OCI-LY1 (cell line): Measurements from ENCODE around the gene LYPD6.

Source experiments
- H2AFZ ChIP-seq: fragments of 200-600 bp; sonication (generic), shearing (Covaris generic); 2 replicates; pipeline ENCODE4 v1.6.0; 2014; ENCODE audit warnings: antibody characterized with exemption, mild to moderate bottlenecking, low read length
- H3F3A ChIP-seq: fragments of 200-600 bp; sonication (generic), shearing (Covaris generic); 2 replicates; pipeline ENCODE4 v1.6.0; 2014; ENCODE audit warnings: mild to moderate bottlenecking, antibody characterized with exemption, low read length, moderate library complexity; ENCODE audit not compliant: insufficient read depth
- H3K27ac ChIP-seq: fragments of 200-600 bp; sonication (generic); 2 replicates; pipeline ENCODE4 v1.5.1; 2014; ENCODE audit warnings: low read length, mixed run types, mild to moderate bottlenecking, low read depth; ENCODE audit not compliant: poor library complexity, severe bottlenecking
- H3K27me3 ChIP-seq: fragments of 200-600 bp; sonication (generic); 2 replicates; pipeline ENCODE4 v1.6.0; 2014; ENCODE audit warnings: antibody characterized with exemption, mild to moderate bottlenecking, low read length, moderate library complexity; ENCODE audit not compliant: insufficient read depth
- H3K36me3 ChIP-seq: fragments of 200-600 bp; sonication (generic); 2 replicates; pipeline ENCODE4 v1.6.1; 2014; ENCODE audit warnings: mild to moderate bottlenecking, antibody characterized with exemption, low read length, moderate library complexity, mixed read lengths; ENCODE audit not compliant: insufficient read depth
- H3K4me1 ChIP-seq: fragments of 200-600 bp; sonication (generic); 2 replicates; pipeline ENCODE4 v1.5.1; 2014; ENCODE audit warnings: mild to moderate bottlenecking, low read length, moderate library complexity; ENCODE audit not compliant: insufficient read depth, severe bottlenecking
- H3K4me2 ChIP-seq: fragments of 200-600 bp; sonication (generic), shearing (Covaris generic); 2 replicates; pipeline ENCODE4 v1.6.1; 2014; ENCODE audit warnings: low read length
- H3K4me3 ChIP-seq: fragments of 200-600 bp; sonication (generic); 2 replicates; pipeline ENCODE4 v1.5.1; 2014; ENCODE audit warnings: low read length, low read depth, mild to moderate bottlenecking, mixed read lengths; ENCODE audit not compliant: poor library complexity, severe bottlenecking
- H3K79me2 ChIP-seq: fragments of 200-600 bp; shearing (Covaris generic); 2 replicates; pipeline ENCODE4 v1.6.1; 2016; ENCODE audit warnings: mixed run types, low read length, mixed read lengths; ENCODE audit not compliant: insufficient read depth
- H3K9ac ChIP-seq: fragments of 200-600 bp; sonication (generic), shearing (Covaris generic); 2 replicates; pipeline ENCODE4 v1.6.1; 2014; ENCODE audit warnings: mild to moderate bottlenecking, low read length, mixed read lengths
- H3K9me2 ChIP-seq: fragments of 200-600 bp; sonication (generic), shearing (Covaris generic); 2 replicates; pipeline ENCODE4 v1.6.1; 2014; ENCODE audit warnings: low read depth, mild to moderate bottlenecking, low read length, mixed read lengths
- H3K9me3 ChIP-seq: fragments of 200-600 bp; shearing (Covaris generic); 2 replicates; pipeline ENCODE4 v1.6.1; 2014; ENCODE audit warnings: low read length, mixed read lengths
- H4K20me1 ChIP-seq: fragments of 200-600 bp; sonication (generic), shearing (Covaris generic); 2 replicates; pipeline ENCODE4 v1.6.0; 2016; ENCODE audit warnings: mild to moderate bottlenecking, low read length; ENCODE audit not compliant: insufficient read depth
- CTCF ChIP-seq: fragments of 200-600 bp; sonication (generic), shearing (Covaris generic); IDR thresholded peaks from 2 replicates; pipeline ENCODE4 v1.5.1; 2017; ENCODE audit warnings: mild to moderate bottlenecking, antibody characterized with exemption, low read length, moderate library complexity, mixed read lengths
- EZH2 ChIP-seq: fragments of 200-600 bp; sonication (generic), shearing (Covaris generic); IDR thresholded peaks from 2 replicates; pipeline ENCODE4 v1.8.0; 2017; ENCODE audit warnings: borderline replicate concordance, mixed run types, mild to moderate bottlenecking, antibody characterized with exemption, low read length, moderate library complexity, mixed read lengths

The LYPD6 gene

GRCh38 chr2:149370061-149370775 lies 39.8 kb downstream of the LYPD6 start:
- Histone ChIP-seq H3K9ac (no peak overlapping the region), H3K4me1 (no peaks in the 10 kb centered on the region), H3K79me2 (no peaks in the 10 kb centered on the region), H3K9me2 (no peaks in the 10 kb centered on the region), H3F3A (no peaks in the 10 kb centered on the region), H2AFZ (no peak overlapping the region), H3K36me3 (no peaks in the 10 kb centered on the region), H4K20me1 (no peaks in the 10 kb centered on the region), H3K4me2 (no peak overlapping the region), H3K27me3 (no peaks in the 10 kb centered on the region; the same call in 1 of the 2 replicates), H3K27ac (no peak overlapping the region), H3K4me3 (no peak overlapping the region), H3K9me3 (no peaks in the 10 kb centered on the region)
- TF ChIP-seq EZH2: no peak

DNA sequence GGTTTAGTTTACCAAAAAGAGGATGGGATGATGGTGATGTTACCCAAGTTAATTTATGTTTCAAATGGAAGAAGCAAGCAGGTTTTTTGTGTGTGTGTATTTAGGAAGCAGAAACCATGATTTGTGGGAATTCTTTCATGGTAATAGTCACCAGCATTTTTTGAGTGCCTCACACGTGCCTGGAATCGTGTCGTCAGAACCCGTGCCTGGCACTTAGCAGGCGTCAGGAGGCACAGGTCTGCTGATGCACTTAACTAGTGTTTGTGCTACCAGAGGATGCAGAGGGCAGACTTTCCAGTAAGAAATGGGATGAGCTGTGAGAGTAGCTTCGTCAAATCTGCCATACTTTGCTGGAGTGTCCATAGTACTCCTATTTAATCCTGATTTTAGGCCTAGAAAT lies 41.1 kb downstream of the LYPD6 start:
- no peaks in the 10 kb centered on the region for H3K9me2 ChIP-seq
- H3K4me1 ChIP-seq: no peaks in the 10 kb centered on the region
- H3K4me3 ChIP-seq: no peak overlapping the region
- H3K27ac ChIP-seq: no peak overlapping the region
- no peak overlapping the region for H3K4me2 ChIP-seq
- no peaks in the 10 kb centered on the region for H3K79me2 ChIP-seq
- H3K36me3 ChIP-seq: no peaks in the 10 kb centered on the region
- TF ChIP-seq EZH2 (no peak), CTCF (no peak)
- no peak overlapping the region for H2AFZ ChIP-seq
- no peak overlapping the region for H3K9ac ChIP-seq
- H4K20me1 ChIP-seq: no peaks in the 10 kb centered on the region
- no peaks in the 10 kb centered on the region for H3F3A ChIP-seq
- no peaks in the 10 kb centered on the region; the same call in 1 of the 2 replicates for H3K27me3 ChIP-seq
- H3K9me3 ChIP-seq: no peaks in the 10 kb centered on the region

- Histone ChIP-seq H3K4me3 (no peak overlapping the region), H3K36me3 (no peaks in the 10 kb centered on the region), H3K9me2 (no peaks in the 10 kb centered on the region), H3K4me1 (no peaks in the 10 kb centered on the region), H3K4me2 (no peak overlapping the region), H3K27ac (no peak overlapping the region), H3K79me2 (no peaks in the 10 kb centered on the region), H3K9ac (no peak overlapping the region), H4K20me1 (no peaks in the 10 kb centered on the region), H2AFZ (no peak overlapping the region), H3K9me3 (no peaks in the 10 kb centered on the region), H3F3A (no peaks in the 10 kb centered on the region), H3K27me3 (no peaks in the 10 kb centered on the region)
- TF ChIP-seq EZH2 (no peak), CTCF (no peak)
Measured at GRCh38 chr2:149375801-149376361, 45.5 kb downstream of the LYPD6 start.

- H3K27ac ChIP-seq: no peak overlapping the region
- H3K27me3 ChIP-seq: no peaks in the 10 kb centered on the region
- H3K36me3 ChIP-seq: no peaks in the 10 kb centered on the region
- no peaks in the 10 kb centered on the region for H3K9me2 ChIP-seq
- no peaks in the 10 kb centered on the region for H4K20me1 ChIP-seq
- H3K4me2 ChIP-seq: no peak overlapping the region
- no peak for TF ChIP-seq EZH2
- TF ChIP-seq CTCF: no peak
- H3K9ac ChIP-seq: no peak overlapping the region
- H3K4me1 ChIP-seq: no peaks in the 10 kb centered on the region
- H3K4me3 ChIP-seq: no peak overlapping the region
- no peak overlapping the region for H2AFZ ChIP-seq
- H3K79me2 ChIP-seq: no peaks in the 10 kb centered on the region
- H3F3A ChIP-seq: no peaks in the 10 kb centered on the region
- H3K9me3 ChIP-seq: no peaks in the 10 kb centered on the region
Measured at GRCh38 chr2:149380205-149380604, 49.8 kb downstream of the LYPD6 start.
